ENCODE measurements around the gene SPCS3.

SPCS3 gene

GRCh38 chr4:176302283-176303275 is 17.2 kb upstream of the SPCS3 start:
- in situ Hi-C loops (cut with HindIII; ENCODE audit: low sequenced_read_pairs) = no loop called here

GRCh38 chr4:176303938-176304337 is 15.8 kb upstream of the SPCS3 start:
- in situ Hi-C loops (cut with HindIII; ENCODE audit: low sequenced_read_pairs) = no loop called here

DNA sequence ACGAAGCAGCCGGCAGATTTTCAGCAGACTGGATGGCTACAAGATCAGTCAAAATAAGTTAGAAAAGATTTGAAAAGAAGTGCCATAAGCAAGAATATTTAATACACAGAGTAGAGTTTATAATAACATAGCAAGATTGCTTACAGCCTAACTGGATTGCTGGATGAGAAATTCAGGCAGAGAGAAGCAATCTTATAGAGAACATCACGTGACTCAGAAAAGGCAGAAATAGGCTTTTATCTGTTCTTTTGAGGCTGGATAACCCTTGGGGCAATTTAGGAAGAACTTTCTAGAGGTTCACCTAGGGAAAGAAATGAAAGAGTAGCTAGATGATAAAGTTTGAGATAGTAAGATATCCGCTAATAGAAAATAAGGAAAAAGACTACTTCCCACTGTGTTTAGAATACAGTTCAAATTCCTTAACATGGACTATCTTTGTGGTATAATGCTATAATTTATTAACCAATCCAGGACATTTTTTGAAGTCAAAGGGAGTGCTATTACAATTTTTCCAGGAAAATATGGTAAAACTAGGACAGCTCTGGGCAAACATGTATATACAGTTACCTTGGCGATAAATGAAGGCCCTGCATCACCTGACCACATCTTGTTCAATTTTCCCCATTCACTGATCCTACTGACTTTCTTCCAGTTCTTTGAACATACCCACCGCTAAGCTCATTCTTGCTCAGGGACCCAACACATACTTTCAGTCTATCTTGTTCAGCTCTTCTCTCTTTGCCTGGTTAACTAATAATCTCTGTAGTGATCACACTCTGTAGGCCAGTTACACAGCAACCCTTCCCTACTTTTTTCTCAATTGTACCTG is 12.7 kb upstream of the SPCS3 start:
- in situ Hi-C loops (cut with HindIII; ENCODE audit: low sequenced_read_pairs) = no loop called here

GRCh38 chr4:176307666-176307930 is 12.2 kb upstream of the SPCS3 start:
- in situ Hi-C loops (cut with HindIII; ENCODE audit: low sequenced_read_pairs) = no loop called here

DNA sequence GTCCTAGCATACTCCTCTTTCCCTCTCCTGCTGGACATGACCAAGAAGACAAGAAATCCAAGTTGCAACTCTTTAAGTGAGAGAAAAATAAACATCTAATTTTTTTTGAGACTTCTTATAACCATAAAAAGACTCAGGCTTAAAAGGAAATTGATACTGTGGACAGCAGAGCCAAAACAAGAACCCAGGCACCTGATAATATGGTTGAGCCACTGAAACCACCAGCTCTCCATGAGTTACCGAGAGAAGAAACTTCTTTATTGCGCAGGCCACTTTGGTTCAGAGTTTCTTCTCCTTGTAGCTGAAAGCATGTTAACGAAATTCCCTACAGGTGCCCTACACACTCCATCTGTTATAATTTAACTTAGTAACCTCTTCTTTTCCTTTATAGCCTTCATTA is 11.3 kb upstream of the SPCS3 start:
- in situ Hi-C loops (cut with HindIII; ENCODE audit: low sequenced_read_pairs) = no loop called here

- in situ Hi-C loops (cut with HindIII; ENCODE audit: low sequenced_read_pairs) = no loop called here
Measured at GRCh38 chr4:176309046-176309445, 10.7 kb upstream of the SPCS3 start.

DNA sequence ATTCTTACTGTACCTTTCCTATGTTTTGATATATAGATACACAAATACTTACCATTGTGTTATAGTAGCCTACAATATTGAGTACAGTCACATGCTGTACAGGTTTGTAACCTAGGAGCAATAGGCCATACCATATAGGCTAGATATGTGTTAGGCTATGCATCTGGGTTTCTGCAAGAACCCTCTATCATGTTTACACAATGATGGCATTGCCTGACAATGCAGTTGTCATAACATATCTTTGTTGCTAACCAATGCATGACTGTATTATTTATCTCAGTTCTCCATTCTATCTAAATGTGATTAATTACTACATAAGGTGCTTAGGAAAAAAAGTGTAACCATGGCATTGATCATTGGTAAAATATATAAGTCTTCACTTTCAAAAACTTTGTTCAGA is 10.0 kb upstream of the SPCS3 start:
- in situ Hi-C loops (cut with HindIII; ENCODE audit: low sequenced_read_pairs) = no loop called here

- in situ Hi-C loops (cut with HindIII; ENCODE audit: low sequenced_read_pairs) = no loop called here
Measured at GRCh38 chr4:176313596-176314336, 6.0 kb upstream of the SPCS3 start.

DNA sequence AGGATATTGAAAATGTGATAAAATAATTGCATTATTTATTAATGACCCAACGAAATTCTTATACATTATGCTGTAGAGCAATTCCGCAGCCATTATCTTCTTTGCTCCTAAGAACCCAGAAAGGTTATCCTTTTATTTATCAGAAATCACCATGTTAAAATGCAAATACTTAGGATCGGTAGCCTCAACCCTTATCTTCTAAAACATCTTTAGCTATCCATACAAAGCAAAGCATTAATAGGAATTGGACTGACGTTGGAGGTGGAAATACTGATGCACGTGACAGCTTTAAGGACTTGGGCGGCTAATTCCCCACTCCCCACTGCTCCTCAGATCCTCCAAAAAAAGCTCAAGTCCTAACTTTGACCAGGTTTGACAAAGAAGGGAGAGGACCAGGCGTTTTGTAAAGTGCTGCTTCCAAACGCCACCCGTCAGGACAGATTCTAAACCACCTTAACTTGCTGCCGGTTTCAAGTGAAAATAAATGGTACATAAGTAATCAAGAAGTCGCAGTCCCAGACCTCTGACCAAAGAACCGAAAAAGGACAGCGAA is 539 bp upstream of the SPCS3 start:
- in situ Hi-C loops (cut with HindIII; ENCODE audit: low sequenced_read_pairs) = no loop called here

GRCh38 chr4:176320340-176320975 is 692 bp downstream of the SPCS3 start:
- in situ Hi-C loops (cut with HindIII; ENCODE audit: low sequenced_read_pairs) = no loop called here

GRCh38 chr4:176320976-176321361 is 1.2 kb downstream of the SPCS3 start:
- in situ Hi-C loops (cut with HindIII; ENCODE audit: low sequenced_read_pairs) = no loop called here

DNA sequence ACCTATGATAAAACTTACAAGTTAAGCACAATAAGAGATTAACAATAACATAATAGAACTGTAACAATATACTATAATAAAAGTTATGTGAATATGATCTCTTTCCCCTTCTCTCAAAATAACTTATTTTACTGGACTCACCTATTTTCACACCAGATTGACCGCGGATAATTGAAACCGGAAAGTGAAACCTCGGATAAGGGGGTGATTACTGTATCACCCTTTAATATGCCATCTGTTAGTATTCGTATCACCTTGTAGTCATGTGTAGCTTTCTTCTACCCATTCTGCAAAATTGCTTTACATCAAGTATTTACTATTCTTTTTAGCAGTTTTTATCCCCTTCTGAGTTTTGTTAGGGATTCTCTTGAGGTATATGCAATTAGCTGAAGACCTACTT is 1.8 kb downstream of the SPCS3 start:
- in situ Hi-C loops (cut with HindIII; ENCODE audit: low sequenced_read_pairs) = no loop called here

DNA sequence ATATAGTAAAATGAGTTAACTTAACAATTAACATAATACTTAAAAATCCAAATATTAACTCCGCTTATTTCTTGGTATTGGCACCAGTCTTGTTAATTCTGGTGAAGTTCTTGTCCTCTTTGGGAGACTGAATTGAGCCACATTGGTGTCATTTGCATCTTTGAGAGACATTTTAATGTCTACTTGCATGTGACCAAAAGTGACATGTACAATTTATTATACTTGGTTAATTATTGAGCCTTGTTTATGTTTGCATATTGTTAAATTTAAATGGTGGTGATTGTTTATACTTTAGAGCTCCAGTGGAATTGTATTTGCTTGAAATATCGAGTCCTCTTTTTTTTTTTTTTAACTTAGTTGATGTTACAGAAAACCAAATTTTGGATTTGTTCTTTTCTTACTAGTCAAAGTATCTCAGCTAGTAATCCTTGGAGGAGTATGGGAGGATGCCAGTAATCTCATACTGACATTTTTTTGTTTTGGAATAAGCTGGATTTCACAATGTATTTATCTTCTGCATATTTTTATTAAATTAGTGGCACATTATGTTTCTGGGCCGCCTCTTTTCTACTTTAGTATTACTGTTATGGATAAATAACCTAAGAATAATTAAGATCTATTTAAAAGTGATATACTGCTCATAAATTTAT is 3.9 kb downstream of the SPCS3 start:
- in situ Hi-C loops (cut with HindIII; ENCODE audit: low sequenced_read_pairs) = no loop called here

DNA sequence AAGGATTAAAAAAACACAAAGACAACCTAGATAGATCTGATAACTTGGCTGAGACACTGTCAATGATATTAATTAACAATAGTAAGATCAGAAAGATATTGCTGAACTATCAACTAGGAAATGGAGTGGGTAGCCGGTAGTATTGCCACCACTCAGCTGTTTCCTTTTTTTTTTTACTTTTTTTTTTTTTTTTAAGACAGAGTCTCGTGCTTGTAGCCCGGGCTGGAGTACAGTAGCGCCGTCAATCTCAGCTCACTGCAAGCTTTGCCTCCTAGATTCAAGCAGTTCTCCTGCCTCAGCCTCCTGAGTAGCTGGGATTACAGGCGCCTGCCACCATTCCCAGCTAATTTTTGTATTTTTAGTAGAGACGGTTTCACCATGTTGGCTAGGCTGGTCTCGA is 5.1 kb downstream of the SPCS3 start:
- in situ Hi-C loops (cut with HindIII; ENCODE audit: low sequenced_read_pairs) = loop anchor here (25.0 kb wide), 1 partner anchor 163 kb away; no protein-coding TSS in a partner anchor

- in situ Hi-C loops (cut with HindIII; ENCODE audit: low sequenced_read_pairs) = loop anchor here (25.0 kb wide), 1 partner anchor 171 kb away; no protein-coding TSS in a partner anchor
Measured at GRCh38 chr4:176333076-176333475, 13.3 kb downstream of the SPCS3 start.

DNA sequence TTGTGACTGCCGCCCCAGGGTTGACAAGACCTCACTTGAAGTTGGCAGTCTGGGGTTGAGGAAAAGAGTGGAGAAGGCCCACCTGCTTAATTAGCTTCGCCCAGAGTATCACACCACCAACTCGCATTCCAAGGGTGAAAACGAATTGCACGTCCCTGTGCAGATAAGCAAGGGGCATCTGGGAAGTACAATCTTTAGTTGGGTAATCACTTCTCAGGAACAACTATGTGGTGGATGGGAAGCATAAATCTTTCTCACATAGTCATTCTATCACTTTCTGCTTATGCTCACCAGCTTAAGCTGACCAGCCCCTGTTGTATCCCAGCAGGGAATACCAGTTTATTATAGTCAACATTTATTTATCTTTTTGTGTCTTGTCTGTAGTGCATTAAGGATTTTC is 14.3 kb downstream of the SPCS3 start:
- in situ Hi-C loops (cut with HindIII; ENCODE audit: low sequenced_read_pairs) = loop anchor here (25.0 kb wide), 1 partner anchor 172 kb away; no protein-coding TSS in a partner anchor

GRCh38 chr4:176335421-176335820 is 15.7 kb downstream of the SPCS3 start:
- in situ Hi-C loops (cut with HindIII; ENCODE audit: low sequenced_read_pairs) = loop anchor here (25.0 kb wide), 1 partner anchor 173 kb away; no protein-coding TSS in a partner anchor

DNA sequence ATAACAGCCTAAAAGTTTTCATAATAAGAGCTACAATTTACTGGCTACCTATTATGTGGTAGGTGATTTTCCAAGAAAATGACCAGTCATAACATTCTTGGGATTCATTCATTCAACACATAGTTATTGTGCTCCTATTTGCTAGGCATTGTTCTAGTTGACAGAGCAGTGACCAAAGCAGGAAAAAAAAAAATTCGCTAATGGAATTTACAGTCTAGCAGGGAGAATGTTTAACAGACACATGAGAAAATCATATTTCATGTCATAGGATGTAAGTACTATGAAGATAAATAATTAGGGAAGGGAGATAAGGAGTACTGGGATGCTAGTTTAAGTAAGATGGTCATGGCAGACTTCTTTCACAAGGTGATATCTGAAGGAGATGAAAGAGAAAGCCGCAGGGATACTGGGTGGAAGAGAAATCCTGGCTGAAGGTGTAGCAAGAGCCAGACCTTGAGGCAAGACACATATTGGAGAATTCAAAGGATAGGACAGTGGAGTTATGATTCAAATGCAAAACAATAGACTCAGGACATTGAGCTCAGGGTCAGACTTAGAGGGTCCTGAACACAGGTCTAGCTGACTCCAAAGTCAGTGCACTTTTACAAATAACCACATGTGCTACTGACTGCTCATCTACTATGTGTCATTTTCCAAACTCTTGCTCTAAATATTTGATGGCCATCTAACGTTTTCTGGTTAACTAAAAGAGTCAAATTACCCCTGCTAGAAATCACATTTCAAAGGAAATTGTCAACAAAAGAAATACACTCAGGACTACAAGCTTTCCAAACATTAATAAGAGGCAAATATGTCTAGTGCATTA is 20.4 kb downstream of the SPCS3 start:
- in situ Hi-C loops (cut with HindIII; ENCODE audit: low sequenced_read_pairs) = loop anchor here (25.0 kb wide), 1 partner anchor 178 kb away; no protein-coding TSS in a partner anchor
